ENCODE measurements around the gene POU5F1.
"Not testable (repeated sequence)": the region's sequence is repeated elsewhere in the genome, so short reads cannot be mapped to it uniquely, and the experiment has no call there.

POU5F1 gene

DNA sequence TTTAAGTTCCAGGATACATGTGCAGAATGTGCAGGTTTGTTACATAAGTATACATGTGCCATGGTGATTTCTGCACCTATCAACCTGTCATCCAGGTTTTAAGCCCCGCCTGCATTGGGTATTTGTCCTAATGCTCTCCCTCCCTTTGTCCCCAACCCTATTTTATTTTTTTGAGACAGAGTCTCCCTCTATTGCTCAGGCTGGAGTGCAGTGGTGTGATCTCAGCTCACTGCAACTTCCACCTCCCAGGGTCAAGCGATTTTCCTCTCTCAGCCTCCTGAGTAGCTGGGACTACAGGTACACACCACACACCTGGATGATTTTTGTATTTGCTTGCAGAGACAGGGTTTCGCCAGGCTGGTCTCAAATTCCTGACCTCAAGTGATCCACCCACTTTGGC lies 18.7 kb upstream of the POU5F1 start:
- not testable (repeated sequence) for DNase-seq

DNA sequence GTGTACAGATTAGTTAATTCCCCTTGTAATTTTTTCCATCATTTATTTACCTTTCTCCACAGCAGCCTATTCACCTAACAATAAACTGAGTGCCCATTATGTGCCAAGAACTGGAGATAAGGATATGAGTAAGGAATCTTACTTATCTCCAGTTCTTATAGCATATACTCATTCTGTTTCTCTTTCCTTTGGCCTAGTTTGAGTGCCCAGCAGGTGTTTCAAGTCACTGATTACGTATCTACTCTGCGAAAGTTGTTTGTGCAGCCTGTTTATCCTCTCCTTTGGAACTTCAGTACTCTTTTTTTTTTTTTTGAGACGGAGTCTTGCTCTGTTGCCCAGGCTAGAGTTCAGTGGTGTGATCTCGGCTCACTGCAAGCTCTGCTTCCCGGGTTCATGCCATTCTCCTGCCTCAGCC lies 17.3 kb upstream of the POU5F1 start:
- no peak for DNase-seq

GRCh38 chr6:31186052-31186734 lies 15.7 kb upstream of the POU5F1 start:
- no peak for DNase-seq

GRCh38 chr6:31185695-31186051 lies 15.2 kb upstream of the POU5F1 start:
- DNase-seq, result not testable (repeated sequence)

GRCh38 chr6:31183859-31184258 lies 13.4 kb upstream of the POU5F1 start:
- DNase-seq, result not testable (repeated sequence)

GRCh38 chr6:31183287-31183686 lies 12.8 kb upstream of the POU5F1 start:
- DNase-seq, result not testable (repeated sequence)

- DNase-seq, result peak; percentile 76
These were observed 10.0 kb upstream of the POU5F1 start for GRCh38 chr6:31180500-31180899.

- DNase-seq, result no peak
These were observed 9.4 kb upstream of the POU5F1 start for GRCh38 chr6:31179896-31180295.

DNA sequence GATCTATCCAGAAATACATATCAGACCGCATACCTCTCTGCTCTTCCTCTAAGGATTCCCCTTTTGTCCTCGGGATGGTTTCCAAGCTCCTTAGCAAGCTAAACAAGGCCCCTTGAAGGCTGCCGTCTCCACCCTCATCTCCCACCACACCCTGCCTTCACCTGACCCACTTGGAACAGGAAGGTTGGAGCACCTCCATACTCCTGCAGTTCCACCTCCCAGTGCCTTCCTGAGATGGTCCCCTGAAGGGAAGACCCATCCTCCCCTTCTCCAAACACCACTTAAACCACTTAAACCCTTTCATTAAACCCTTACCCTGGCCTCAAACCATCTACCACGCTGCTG lies 8.5 kb upstream of the POU5F1 start:
- no peak for DNase-seq

GRCh38 chr6:31178143-31179041 lies 7.9 kb upstream of the POU5F1 start:
- DNase-seq, result no peak

- DNase-seq, result no peak
These were observed 5.5 kb upstream of the POU5F1 start for GRCh38 chr6:31175971-31176370.

GRCh38 chr6:31174378-31174777 lies 3.9 kb upstream of the POU5F1 start:
- no peak for DNase-seq

DNA sequence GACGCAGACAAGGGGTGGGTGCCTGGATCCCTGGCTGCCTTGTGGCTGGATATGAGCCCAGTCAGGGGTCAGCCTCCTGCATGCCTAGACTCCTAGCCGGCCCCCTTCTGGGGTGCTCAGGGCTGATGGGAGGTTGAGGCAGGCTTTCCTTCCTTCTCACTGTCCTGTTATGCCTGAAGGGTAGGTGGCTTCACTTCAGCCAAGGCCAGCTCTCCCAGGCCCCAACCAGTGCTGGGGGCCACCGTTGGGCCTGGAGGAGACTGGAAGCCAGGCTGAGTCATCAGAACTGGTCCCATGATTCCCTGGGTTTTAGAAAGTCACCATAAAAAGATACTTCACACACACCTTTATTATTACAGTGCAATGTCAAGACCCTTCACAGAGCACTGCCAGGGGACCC lies 2.9 kb upstream of the POU5F1 start:
- DNase-seq, result no peak

- DNase-seq, result no peak
These were observed 2.5 kb upstream of the POU5F1 start for GRCh38 chr6:31172973-31173384.

GRCh38 chr6:31171931-31172905 lies 1.7 kb upstream of the POU5F1 start:
- DNase-seq, result no peak

DNA sequence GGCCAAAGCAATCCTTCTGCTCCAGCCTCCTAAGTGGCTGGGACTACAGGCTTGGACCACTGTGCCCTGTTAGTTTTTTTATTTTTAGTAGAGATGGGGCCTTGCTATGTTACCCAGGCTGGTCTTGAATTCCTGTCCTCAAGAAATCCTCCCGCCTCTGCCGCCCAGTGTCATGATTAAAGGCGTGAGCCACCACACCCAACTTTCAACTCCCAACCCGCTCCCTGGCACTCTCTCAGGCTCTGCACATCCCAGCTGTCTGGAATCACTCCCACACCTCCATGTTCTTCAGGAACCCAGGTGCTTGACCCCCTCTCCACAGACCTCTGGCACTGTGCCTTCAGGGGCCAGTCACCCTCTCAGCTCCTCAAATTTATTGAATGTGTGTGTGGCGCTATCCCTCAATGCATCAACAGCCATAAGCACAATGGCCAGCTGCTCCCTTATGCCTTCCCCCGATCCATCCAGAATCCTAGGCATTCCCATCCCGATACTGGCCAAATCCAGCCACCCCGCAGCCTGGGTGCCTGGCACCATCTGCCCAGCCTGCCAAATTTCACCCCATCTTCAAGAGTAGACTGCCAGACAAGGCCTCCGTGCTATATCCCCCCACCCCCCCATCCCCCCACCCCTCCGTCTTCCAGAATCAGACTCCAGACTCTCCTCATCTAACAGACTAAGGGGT lies 647 bp upstream of the POU5F1 start:
- no peak for DNase-seq

GRCh38 chr6:31169858-31170599 lies 453 bp downstream of the POU5F1 start:
- not testable (repeated sequence) for DNase-seq

- no peak for DNase-seq
These were observed 1.2 kb downstream of the POU5F1 start for GRCh38 chr6:31169123-31169857.

- no peak for DNase-seq
These were observed 1.9 kb downstream of the POU5F1 start for GRCh38 chr6:31168606-31169005.

- DNase-seq, result no peak
These were observed 4.5 kb downstream of the POU5F1 start for GRCh38 chr6:31165986-31166385.

Measured in CD4-positive, alpha-beta T cell treated with Interleukin-17A for 4 hours (primary cell).